Measurements from ENCODE around the gene TIPARP.

DNA sequence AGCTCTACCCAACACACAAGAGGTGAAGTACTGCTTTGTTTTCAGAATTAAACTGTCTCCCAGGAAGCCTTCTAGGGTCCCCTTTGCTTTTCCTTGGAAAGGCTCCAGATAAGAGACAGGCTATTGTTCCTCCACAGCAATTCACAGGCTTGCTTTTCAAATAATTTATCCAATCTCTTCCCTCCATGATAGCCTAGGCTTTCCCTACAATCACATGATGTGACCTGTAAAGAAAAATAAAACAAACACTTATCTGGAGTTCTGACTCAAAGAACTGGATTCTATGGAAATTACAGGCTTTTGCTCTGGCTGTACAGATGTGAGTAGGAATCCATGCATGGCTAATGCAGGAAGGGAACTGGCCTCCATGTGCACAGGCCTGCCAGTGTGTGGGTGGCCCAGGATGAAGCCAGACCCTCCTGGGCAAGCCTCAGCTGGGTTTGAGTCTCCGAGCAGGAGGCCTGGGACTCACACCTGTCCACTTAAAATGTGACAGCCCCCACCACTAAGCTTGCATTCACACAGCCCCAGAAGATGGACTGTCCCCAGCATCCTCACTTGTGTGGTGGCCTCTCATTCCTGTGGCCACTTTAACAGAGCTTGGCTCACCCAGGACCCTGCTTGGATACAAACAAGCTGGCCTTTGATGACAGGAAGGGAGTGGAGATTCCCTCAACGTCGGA, 75.9 kb downstream of the TIPARP start:
- TF ChIP-seq, protein P1, sequence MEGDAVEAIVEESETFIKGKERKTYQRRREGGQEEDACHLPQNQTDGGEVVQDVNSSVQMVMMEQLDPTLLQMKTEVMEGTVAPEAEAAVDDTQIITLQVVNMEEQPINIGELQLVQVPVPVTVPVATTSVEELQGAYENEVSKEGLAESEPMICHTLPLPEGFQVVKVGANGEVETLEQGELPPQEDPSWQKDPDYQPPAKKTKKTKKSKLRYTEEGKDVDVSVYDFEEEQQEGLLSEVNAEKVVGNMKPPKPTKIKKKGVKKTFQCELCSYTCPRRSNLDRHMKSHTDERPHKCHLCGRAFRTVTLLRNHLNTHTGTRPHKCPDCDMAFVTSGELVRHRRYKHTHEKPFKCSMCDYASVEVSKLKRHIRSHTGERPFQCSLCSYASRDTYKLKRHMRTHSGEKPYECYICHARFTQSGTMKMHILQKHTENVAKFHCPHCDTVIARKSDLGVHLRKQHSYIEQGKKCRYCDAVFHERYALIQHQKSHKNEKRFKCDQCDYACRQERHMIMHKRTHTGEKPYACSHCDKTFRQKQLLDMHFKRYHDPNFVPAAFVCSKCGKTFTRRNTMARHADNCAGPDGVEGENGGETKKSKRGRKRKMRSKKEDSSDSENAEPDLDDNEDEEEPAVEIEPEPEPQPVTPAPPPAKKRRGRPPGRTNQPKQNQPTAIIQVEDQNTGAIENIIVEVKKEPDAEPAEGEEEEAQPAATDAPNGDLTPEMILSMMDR (conservative IDR thresholded peaks at IDR 0.05; ENCODE audit: low read length), result no peak
- no peak for TF ChIP-seq EZH2phosphoT487 (IDR thresholded peaks at IDR 0.05; ENCODE audit: borderline replicate concordance, low read depth, low read length)

All from OCI-LY7 (cell line).